HFFc6 (cell line): ENCODE results near the gene NMRAL1. TPM values are rescaled to one million over a fixed set of nuclear protein-coding genes. Genes with fewer than 3 reads are reported as not detected.

Experiments
- DNase-seq: peaks from one replicate; pipeline ENCODE4 v3.0.0-alpha.2; 2018
- H3K27ac Mint-ChIP-seq: 2 replicates; pipeline ENCODE4 v1.8.0; 2020; ENCODE audit warnings: mild to moderate bottlenecking, mixed read lengths
- H3K27me3 Mint-ChIP-seq: 2 replicates; pipeline ENCODE4 v1.8.0; 2021; ENCODE audit warnings: mild to moderate bottlenecking, moderate library complexity, mixed read lengths; ENCODE audit not compliant: insufficient read depth
- H3K36me3 Mint-ChIP-seq: 2 replicates; pipeline ENCODE4 v1.8.0; 2021; ENCODE audit warnings: low read depth, mixed read lengths
- H3K4me1 Mint-ChIP-seq: 2 replicates; pipeline ENCODE4 v1.8.0; 2020; ENCODE audit warnings: low read depth, mixed read lengths
- H3K4me3 Mint-ChIP-seq: 2 replicates; pipeline ENCODE4 v1.8.0; 2020; ENCODE audit warnings: mild to moderate bottlenecking, moderate library complexity, mixed read lengths
- H3K9me3 Mint-ChIP-seq: 2 replicates; pipeline ENCODE4 v1.8.0; 2020; ENCODE audit warnings: mild to moderate bottlenecking, mixed read lengths
- total RNA-seq, 6 experiments: library from RNA; stranded (reverse); fragmentation: NEBNext Ultra II Directional; extraction: Animal tissue kit (Norgen Biotek cat#: 25700); gene quantifications; 2 replicates in 1 of 6; 3 replicates in 5 of 6; pipeline ENCODE4 v1.2.3, GENCODE V29; 2021
- TF ChIP-seq, protein P1 (sequence below): fragments of 200-600 bp; sonication (generic); IDR thresholded peaks from 2 replicates; pipeline ENCODE4 v1.5.0; 2021; ENCODE audit warnings: antibody characterized with exemption, mild to moderate bottlenecking

The NMRAL1 gene
- total RNA-seq, 6 experiments from 2014 or later, result 26.2 to 37.2 (median 33.7) TPM

- H3K36me3 Mint-ChIP-seq, result peaks cover 50% of the 10 kb centered on the region
- H3K4me1 Mint-ChIP-seq, result peaks cover 29% of the 10 kb centered on the region
- H3K27me3 Mint-ChIP-seq, result peaks cover 3% of the 10 kb centered on the region; the same call in 1 of the 2 replicates
- H3K27ac Mint-ChIP-seq, result no peak overlapping the region
- H3K4me3 Mint-ChIP-seq, result no peak overlapping the region
- no peaks in the 10 kb centered on the region for H3K9me3 Mint-ChIP-seq
- TF ChIP-seq, protein P1, sequence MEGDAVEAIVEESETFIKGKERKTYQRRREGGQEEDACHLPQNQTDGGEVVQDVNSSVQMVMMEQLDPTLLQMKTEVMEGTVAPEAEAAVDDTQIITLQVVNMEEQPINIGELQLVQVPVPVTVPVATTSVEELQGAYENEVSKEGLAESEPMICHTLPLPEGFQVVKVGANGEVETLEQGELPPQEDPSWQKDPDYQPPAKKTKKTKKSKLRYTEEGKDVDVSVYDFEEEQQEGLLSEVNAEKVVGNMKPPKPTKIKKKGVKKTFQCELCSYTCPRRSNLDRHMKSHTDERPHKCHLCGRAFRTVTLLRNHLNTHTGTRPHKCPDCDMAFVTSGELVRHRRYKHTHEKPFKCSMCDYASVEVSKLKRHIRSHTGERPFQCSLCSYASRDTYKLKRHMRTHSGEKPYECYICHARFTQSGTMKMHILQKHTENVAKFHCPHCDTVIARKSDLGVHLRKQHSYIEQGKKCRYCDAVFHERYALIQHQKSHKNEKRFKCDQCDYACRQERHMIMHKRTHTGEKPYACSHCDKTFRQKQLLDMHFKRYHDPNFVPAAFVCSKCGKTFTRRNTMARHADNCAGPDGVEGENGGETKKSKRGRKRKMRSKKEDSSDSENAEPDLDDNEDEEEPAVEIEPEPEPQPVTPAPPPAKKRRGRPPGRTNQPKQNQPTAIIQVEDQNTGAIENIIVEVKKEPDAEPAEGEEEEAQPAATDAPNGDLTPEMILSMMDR, result no peak
- no peak for DNase-seq
Observed at GRCh38 chr16:4431023-4431422, 43.4 kb downstream of the NMRAL1 start.

DNA sequence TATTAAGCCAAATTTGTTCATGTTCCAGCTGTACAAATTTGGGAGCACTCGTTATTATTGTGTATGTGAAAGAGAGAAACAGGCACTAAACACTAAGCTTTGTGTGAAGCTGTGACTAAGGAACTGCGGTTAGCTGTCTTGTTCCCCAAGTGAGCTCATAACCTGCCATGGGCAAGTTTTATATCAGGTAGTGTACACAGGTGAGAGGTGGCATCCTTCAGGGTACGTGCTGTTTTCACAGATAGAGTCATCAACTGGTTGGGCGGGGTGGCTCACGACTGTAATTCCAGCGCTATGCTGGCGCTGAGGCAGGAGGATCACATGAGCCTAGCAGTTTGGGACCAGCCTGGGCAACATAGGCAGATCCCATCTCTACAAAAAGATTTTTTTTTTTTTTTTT, 45.9 kb downstream of the NMRAL1 start:
- peaks cover 35% of the 10 kb centered on the region for H3K36me3 Mint-ChIP-seq
- 0 out of 2 replicates have a peak overlapping the region, but pooled peaks have one; percentile 13 for H3K4me3 Mint-ChIP-seq
- H3K9me3 Mint-ChIP-seq, result no peaks in the 10 kb centered on the region
- peaks cover 3% of the 10 kb centered on the region for H3K27me3 Mint-ChIP-seq
- DNase-seq, result no peak
- TF ChIP-seq, protein P1, result no peak
- no peak overlapping the region for H3K27ac Mint-ChIP-seq
- peaks cover 27% of the 10 kb centered on the region for H3K4me1 Mint-ChIP-seq

- Mint-ChIP-seq H3K4me1 (peaks cover 27% of the 10 kb centered on the region), H3K9me3 (no peaks in the 10 kb centered on the region), H3K36me3 (peaks cover 28% of the 10 kb centered on the region), H3K4me3 (peak overlapping the region; percentile 100), H3K27me3 (peaks cover 3% of the 10 kb centered on the region), H3K27ac (peak overlapping the region; percentile 100)
- TF ChIP-seq, protein P1, result no peak
- no peak for DNase-seq
Observed at GRCh38 chr16:4426722-4427372, 47.6 kb downstream of the NMRAL1 start.

DNA sequence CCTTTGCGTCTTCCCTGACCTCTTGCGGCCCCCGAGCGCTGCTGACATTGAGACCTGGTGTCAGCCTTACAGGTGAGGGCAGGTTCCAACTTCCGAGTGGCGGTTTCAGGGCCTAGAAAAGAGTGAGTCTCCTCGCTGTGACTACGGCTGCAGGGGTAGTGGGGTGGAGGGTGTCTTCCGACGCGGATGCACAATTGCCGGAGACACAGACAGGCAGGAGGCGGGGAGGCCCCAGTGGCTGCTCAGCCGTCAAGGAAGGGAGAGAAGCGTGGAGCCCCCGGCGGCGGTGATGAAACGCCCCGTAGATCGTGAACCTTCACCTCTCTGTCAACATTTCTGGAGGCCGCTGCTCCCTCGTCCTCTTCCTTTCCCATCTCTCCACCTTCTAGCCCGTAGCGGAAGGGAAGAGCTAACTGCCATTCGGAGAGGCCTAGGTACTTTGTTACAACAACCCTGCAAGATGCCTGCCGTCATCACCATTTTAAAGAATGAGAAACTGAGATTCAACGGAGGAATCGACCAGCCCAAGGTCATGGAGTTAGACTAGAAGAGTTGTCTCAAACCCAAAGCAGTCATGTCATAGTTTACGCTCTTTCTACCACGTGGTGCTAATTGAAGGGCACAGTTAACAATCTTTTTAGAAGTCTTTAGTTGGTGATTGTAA, 48.3 kb downstream of the NMRAL1 start:
- TF ChIP-seq, protein P1, result no peak; the same call in 1 of the 2 replicates
- Mint-ChIP-seq H3K9me3 (no peaks in the 10 kb centered on the region), H3K36me3 (peaks cover 21% of the 10 kb centered on the region), H3K27ac (peak overlapping the region; percentile 100), H3K27me3 (no peaks in the 10 kb centered on the region; the same call in none of the 2 replicates), H3K4me1 (peaks cover 27% of the 10 kb centered on the region), H3K4me3 (peak overlapping the region; percentile 100)
- no peak for DNase-seq

GRCh38 chr16:4425378-4426020, 48.9 kb downstream of the NMRAL1 start, which contains the start of gene DNAJA3:
DNAJA3 (plus strand) TSS chr16:4425868; CDS start chr16:4425882, 14 bp downstream.
- peaks cover 18% of the 10 kb centered on the region for H3K36me3 Mint-ChIP-seq

More at GRCh38 chr16:4425378-4426020, 48.9 kb downstream of the NMRAL1 start, which contains the start of gene DNAJA3:
- no peaks in the 10 kb centered on the region for H3K9me3 Mint-ChIP-seq
- DNase-seq, result peak; percentile 90
- H3K27ac Mint-ChIP-seq, result peak within 1 kb of the TSS; percentile 100
- peak within 1 kb of the TSS; percentile 100 for H3K4me3 Mint-ChIP-seq
- peaks cover 27% of the 10 kb centered on the region for H3K4me1 Mint-ChIP-seq
- TF ChIP-seq, protein P1, result peak; percentile 25; the same call in 1 of the 2 replicates
- H3K27me3 Mint-ChIP-seq, result no peaks in the 10 kb centered on the region; the same call in 1 of the 2 replicates
